Measurements from ENCODE around the gene FLYWCH2. TPM values are rescaled to one million over a fixed set of nuclear protein-coding genes. Genes with fewer than 3 reads are reported as not detected.

The FLYWCH2 gene
- total and polyA plus RNA-seq, 7 donors, result 14.1 to 39.4 (median 15.7) TPM

GRCh38 chr16:2904100-2904921 lies 21.3 kb downstream of the FLYWCH2 start:
- intact Hi-C loops (cut with DNase I), result no loop called here
- Histone ChIP-seq H3K4me1 (peaks cover 11% of the 10 kb centered on the region), H3K27ac (peak overlapping the region; percentile 87), H3K36me3 (ENCODE audit: insufficient read depth in 1 of 2, low read depth in 1 of 2) (no peaks in the 10 kb centered on the region), H3K9me3 (no peaks in the 10 kb centered on the region), H3K27me3 (ENCODE audit: insufficient read depth in 3 of 3, low read length in 2 of 3) (no peaks in the 10 kb centered on the region), H3K4me3 (peak overlapping the region; percentile 85)
- TF ChIP-seq, protein P1, sequence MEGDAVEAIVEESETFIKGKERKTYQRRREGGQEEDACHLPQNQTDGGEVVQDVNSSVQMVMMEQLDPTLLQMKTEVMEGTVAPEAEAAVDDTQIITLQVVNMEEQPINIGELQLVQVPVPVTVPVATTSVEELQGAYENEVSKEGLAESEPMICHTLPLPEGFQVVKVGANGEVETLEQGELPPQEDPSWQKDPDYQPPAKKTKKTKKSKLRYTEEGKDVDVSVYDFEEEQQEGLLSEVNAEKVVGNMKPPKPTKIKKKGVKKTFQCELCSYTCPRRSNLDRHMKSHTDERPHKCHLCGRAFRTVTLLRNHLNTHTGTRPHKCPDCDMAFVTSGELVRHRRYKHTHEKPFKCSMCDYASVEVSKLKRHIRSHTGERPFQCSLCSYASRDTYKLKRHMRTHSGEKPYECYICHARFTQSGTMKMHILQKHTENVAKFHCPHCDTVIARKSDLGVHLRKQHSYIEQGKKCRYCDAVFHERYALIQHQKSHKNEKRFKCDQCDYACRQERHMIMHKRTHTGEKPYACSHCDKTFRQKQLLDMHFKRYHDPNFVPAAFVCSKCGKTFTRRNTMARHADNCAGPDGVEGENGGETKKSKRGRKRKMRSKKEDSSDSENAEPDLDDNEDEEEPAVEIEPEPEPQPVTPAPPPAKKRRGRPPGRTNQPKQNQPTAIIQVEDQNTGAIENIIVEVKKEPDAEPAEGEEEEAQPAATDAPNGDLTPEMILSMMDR (IDR thresholded peaks at IDR 0.05), result peak; percentile 89
- peak; percentile 85 to 90 for DNase-seq
- ATAC-seq, result peak; percentile 47 to 70 (median 62)
- 0 to 1% (median 1%) methylated on average over 60 to 62 of the region's 62 CpGs for WGBS, 3 donors

DNA sequence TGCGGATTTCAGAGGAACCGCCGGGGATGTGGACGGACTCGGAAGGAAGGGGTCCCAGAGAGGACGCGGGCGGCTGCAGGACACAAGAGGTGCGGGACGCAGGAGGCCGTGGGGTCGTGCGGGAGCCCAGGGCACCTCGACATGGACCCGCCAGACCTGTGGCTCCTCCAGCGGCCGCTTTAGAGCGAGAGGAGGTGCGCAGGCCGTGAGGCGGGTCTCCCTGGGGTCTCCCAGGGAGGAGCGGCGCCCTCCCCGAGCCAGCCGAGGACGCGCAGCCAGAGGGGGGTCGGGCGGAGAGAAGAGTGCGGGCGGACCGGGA lies 21.9 kb downstream of the FLYWCH2 start:
- TF ChIP-seq, protein P1 (IDR thresholded peaks at IDR 0.05), result no peak
- ATAC-seq, result peak in 1 of 4 donors; percentile 0
- WGBS, 3 donors, result 0 to 1% (median 1%) methylated on average over 26 to 32 of the region's 32 CpGs
- H3K27me3 ChIP-seq (ENCODE audit: insufficient read depth in 3 of 3, low read length in 2 of 3), result no peaks in the 10 kb centered on the region
- peaks cover 11% of the 10 kb centered on the region for H3K4me1 ChIP-seq
- intact Hi-C loops (cut with DNase I), result no loop called here
- no peaks in the 10 kb centered on the region for H3K36me3 ChIP-seq (ENCODE audit: insufficient read depth in 1 of 2, low read depth in 1 of 2)
- no peaks in the 10 kb centered on the region for H3K9me3 ChIP-seq
- no peak for DNase-seq
- peak overlapping the region; percentile 87 for H3K27ac ChIP-seq
- H3K4me3 ChIP-seq, result peak overlapping the region; percentile 85

- peak; percentile 87 to 92 (median 88) for ATAC-seq
- WGBS, 3 donors, result 0 to 1% (median 1%) methylated on average over 43 to 49 of the region's 51 CpGs
- Histone ChIP-seq H3K27me3 (ENCODE audit: insufficient read depth in 3 of 3, low read length in 2 of 3) (no peaks in the 10 kb centered on the region), H3K36me3 (ENCODE audit: insufficient read depth in 1 of 2, low read depth in 1 of 2) (no peaks in the 10 kb centered on the region), H3K27ac (peak overlapping the region; percentile 87), H3K4me1 (peaks cover 11% of the 10 kb centered on the region), H3K9me3 (no peaks in the 10 kb centered on the region), H3K4me3 (peak overlapping the region; percentile 85)
- peak; percentile 99 to 100 for DNase-seq
- intact Hi-C loops (cut with DNase I), result no loop called here
- TF ChIP-seq, protein P1 (IDR thresholded peaks at IDR 0.05), result no peak
Observed at GRCh38 chr16:2905241-2905987, 22.4 kb downstream of the FLYWCH2 start.

DNA sequence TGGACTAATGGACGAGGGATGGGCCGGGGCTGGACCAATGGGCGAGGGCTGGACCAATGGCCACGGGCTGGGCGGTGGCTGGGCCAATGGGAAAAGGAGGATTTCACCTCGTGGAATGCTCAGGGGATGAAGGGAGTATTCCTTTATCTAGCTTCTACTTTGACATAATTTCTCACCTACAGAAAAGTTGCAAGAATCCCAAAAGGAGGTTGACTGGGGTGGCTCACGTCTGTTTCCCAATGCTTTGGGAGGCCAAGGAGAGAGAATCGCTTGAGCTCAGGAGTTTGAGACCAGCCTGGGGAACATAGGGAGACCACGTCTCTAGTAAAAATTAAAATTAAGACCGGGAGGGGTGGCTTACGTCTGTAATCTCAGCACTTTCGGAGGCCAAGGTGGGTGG lies 23.0 kb downstream of the FLYWCH2 start:
- Histone ChIP-seq H3K36me3 (ENCODE audit: insufficient read depth in 1 of 2, low read depth in 1 of 2) (no peaks in the 10 kb centered on the region), H3K27ac (peak overlapping the region; percentile 58), H3K27me3 (ENCODE audit: insufficient read depth in 3 of 3, low read length in 2 of 3) (no peaks in the 10 kb centered on the region), H3K9me3 (no peaks in the 10 kb centered on the region), H3K4me3 (no peak overlapping the region), H3K4me1 (peaks cover 11% of the 10 kb centered on the region)
- TF ChIP-seq, protein P1 (IDR thresholded peaks at IDR 0.05), result no peak
- ATAC-seq (no peak), DNase-seq (no peak)
- intact Hi-C loops (cut with DNase I), result no loop called here
- 20 to 26% (median 23%) methylated on average over 12 of the region's 12 CpGs for WGBS, 3 donors
